C4-2B (cell line): Measurements from ENCODE around the gene COPS8.

Experiments used
- H3K27ac ChIP-seq: fragments of 450-650 bp; 2 replicates; pipeline ENCODE4 v1.5.1; 2017
- ZFX ChIP-seq: fragments of 450-650 bp; IDR thresholded peaks from 2 replicates; pipeline ENCODE4 v1.6.1; 2017
- TF ChIP-seq, protein P1 (sequence below): fragments of 450-650 bp; conservative IDR thresholded peaks from 2 replicates; pipeline ENCODE4 v1.5.1; 2017; ENCODE audit warnings: mild to moderate bottlenecking

COPS8 gene

DNA sequence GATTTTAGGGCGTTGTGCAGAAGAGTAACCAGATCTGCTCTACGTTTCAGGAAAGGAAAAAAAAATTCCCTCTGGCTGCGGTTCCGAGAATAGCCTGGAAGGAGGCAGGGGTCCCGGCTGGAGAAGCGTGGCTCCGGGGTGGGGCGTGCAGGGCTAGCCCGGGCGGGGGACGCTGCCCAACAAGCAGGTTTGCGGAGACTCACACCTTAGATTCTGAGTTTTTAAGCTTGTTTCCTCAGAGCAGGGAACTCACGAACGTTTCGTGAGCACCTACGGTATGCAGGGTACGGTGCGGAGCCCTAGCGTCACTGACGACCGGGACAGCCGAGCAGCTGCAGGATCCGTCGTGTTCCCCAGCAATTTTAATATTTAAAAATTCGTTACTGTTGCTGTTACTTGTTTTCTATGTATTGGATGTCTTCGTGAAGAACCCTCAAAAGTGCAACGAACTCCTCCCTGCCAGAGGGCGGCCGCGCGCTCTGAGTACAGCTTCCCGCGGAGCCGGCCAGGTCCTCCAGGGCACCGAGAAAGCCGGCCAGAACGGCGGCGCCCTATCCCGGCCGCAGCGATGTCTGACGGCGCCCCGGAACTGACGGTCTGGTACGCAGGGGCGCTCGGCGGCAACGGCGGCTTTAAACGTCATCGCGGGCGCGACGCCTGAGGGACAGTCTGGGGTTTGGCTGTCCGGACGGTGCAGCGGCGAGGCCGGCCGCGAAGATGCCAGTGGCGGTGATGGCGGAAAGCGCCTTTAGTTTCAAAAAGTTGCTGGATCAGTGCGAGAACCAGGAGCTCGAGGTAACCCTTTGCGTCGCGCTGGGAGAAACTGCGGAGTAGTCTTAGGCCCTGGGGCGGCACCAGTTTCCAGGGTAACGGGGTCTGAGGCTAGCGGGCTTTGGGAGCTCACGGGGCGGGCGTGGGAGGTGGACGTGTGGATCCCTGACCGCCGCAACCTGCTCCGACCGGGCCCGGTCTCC, at the start of gene COPS8:
TSS of gene COPS8 (plus strand) at position 642 of the 974 bp plus-strand sequence. CDS start at position 718, 76 bp downstream.
- peak; percentile 65; the same call in 1 of the 2 replicates for TF ChIP-seq ZFX
- TF ChIP-seq, protein P1, sequence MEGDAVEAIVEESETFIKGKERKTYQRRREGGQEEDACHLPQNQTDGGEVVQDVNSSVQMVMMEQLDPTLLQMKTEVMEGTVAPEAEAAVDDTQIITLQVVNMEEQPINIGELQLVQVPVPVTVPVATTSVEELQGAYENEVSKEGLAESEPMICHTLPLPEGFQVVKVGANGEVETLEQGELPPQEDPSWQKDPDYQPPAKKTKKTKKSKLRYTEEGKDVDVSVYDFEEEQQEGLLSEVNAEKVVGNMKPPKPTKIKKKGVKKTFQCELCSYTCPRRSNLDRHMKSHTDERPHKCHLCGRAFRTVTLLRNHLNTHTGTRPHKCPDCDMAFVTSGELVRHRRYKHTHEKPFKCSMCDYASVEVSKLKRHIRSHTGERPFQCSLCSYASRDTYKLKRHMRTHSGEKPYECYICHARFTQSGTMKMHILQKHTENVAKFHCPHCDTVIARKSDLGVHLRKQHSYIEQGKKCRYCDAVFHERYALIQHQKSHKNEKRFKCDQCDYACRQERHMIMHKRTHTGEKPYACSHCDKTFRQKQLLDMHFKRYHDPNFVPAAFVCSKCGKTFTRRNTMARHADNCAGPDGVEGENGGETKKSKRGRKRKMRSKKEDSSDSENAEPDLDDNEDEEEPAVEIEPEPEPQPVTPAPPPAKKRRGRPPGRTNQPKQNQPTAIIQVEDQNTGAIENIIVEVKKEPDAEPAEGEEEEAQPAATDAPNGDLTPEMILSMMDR: peak; percentile 34
- peak within 1 kb of the TSS; percentile 81 for H3K27ac ChIP-seq

DNA sequence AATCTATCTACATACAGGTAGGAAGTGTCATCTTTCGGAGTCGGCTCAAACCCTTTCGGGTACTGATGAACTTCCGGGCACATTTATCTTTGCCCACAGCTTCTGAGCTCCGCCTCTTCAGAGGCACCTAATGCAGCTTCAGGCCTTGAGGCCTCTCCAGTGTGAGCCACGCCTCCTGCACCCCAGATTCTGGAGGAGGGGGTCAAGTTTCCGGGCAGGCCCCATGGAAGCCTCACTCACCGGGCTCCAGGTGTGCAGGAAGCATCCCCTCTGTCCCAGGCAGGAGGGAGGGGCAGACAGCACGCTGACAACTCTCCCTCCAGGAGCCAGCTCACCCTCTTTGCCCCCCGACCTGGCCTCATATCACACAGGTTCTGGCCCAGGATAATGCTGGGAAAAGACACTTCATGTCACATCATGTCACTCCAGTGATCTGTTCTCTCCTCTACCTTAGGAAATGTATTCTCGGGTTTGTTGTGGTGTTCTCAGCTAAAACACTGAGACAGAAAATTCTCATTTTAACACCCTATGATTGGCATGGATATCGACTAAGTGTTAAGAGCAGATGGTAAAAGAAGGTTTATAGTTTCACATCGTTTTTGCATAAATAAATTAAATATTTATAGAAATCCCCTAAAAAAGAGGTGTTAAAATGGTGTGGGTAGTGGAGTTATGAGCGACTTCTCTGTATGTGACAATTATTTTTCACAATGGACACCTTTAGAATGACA, 46.2 kb upstream of the COPS8 start:
- TF ChIP-seq, protein P1: no peak
- no peak for TF ChIP-seq ZFX
- H3K27ac ChIP-seq: no peak overlapping the region

DNA sequence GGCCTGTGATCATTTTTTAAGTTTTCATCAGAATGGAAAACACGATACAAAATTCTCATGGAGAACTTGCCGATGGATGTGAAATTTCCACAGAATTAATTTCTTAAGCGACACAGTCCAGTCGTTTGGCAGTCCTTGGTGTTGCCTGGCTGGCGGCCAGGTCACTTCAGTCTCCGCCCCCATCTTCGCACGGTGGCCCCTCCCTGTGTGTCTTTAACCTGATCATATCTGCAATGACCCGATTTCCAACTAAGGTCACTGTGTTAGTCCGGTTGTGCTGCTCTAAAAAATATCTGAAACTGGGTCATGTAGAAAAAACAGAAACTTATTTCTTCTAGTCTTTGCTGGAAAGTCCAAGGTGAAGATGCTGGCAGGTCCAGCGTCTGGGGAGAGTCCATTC, 44.5 kb upstream of the COPS8 start:
- no peak overlapping the region for H3K27ac ChIP-seq
- TF ChIP-seq, protein P1: no peak
- TF ChIP-seq ZFX: no peak

DNA sequence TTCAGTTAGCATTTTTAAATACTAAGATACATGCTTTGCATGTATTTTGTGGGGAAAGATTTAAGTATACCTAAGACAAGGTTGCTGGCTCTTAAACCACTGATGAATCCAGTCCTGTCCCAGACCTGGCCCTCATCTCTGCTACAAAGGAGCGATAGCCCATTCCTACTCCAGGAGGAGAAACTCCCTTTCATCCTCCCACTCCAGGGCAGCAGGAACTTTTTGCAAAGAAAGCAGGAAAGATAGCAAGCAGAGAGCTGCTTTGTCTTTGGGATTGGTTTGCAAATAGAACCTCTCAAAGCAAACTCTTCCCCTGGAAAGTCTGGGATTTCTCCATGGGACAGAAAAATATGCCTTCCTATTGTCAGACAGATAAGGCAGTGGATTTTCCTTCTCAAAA, 43.6 kb upstream of the COPS8 start:
- H3K27ac ChIP-seq: no peak overlapping the region
- no peak for TF ChIP-seq ZFX
- TF ChIP-seq, protein P1: no peak

DNA sequence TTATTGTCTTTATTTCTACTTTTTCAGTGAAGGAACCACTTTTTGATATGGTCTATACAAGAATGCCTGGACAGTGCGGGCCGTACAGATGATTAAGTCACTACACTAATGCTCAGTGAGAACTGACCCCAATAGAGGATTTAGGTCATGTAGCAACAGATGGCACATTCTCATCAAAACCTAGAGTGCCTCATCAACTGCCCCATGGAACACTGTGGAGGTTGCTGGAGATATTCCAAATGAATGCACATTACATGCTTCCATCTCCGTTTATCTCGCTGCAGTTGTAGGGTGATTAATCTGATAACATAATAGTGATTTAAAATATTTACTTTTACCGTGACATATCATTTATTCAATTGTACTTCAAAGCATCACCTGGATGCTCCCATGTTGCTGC, 41.8 kb upstream of the COPS8 start:
- TF ChIP-seq, protein P1: no peak
- no peak for TF ChIP-seq ZFX

DNA sequence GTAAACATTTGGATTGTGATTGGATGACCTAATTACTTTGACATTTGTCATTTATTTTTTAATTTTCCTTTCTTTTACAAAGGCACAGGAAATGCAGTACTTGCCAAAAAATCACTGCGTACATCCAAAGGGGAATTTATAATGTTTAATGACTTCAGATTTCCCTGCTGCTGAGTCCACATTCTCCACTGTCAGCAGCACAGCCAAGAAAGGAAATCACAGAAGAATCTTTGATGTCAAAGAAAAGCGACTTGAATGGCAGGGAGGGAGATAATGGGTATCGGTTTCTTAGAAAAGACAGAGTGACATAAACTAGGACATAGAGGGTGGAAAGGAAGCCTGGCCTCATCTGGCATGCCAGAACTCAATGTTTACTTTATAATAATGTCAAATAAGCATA, 41.4 kb upstream of the COPS8 start:
- no peak for TF ChIP-seq ZFX
- TF ChIP-seq, protein P1: no peak
- no peak overlapping the region for H3K27ac ChIP-seq

More for the DNA sequence above, 41.8 kb upstream of the COPS8 start:
- no peak overlapping the region for H3K27ac ChIP-seq

DNA sequence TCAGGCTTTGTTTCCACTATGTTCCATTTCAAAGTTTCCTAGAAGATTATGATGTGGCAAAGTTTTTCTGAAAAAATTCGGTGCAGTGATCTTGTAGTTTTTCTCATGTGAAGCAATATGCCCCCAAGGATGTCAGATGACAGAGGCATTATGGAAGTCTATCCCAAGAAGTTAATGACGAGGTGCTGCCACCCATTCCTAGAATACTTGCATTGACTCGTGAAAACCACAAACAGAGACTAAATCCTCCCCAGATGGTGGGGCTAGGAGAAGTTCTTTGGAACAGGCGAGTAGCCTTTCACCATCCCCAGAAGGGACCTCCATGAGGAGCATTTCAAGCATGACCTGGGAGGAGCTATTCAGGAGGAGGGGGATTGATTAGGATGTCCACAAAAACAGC, 40.2 kb upstream of the COPS8 start:
- no peak overlapping the region for H3K27ac ChIP-seq
- TF ChIP-seq, protein P1: no peak
- no peak for TF ChIP-seq ZFX
